K562 (cell line): ENCODE measurements around the gene PLOD1. TPM values are rescaled to one million over a fixed set of nuclear protein-coding genes. Genes with fewer than 3 reads are reported as not detected.

Experiments used
- ARID3A ChIP-seq: IDR thresholded peaks from 2 replicates; pipeline ENCODE4 v1.6.1; 2012; ENCODE audit warnings: low read depth, low read length, improper control_type of control experiment, borderline replicate concordance
- ARID3B ChIP-seq: fragments of 250-450 bp; sonication (Bioruptor Pico); IDR thresholded peaks from 2 replicates; pipeline ENCODE4 v1.4.0; 2020; ENCODE audit warnings: borderline replicate concordance
- CBX5 ChIP-seq: IDR thresholded peaks from 2 replicates; pipeline ENCODE4 v1.6.1; 2014; ENCODE audit warnings: low read depth, borderline replicate concordance
- CUX1 ChIP-seq: fragments of 200-800 bp; sonication (Bioruptor generic); IDR thresholded peaks from 2 replicates; pipeline ENCODE4 v1.6.1; 2016; ENCODE audit warnings: missing genetic modification characterization, missing compliant biosample characterization
- ESRRA ChIP-seq: fragments of 450-650 bp; IDR thresholded peaks from 2 replicates; pipeline ENCODE4 v1.6.1; 2014; ENCODE audit warnings: low read depth, mild to moderate bottlenecking, moderate library complexity, borderline replicate concordance
- LEF1 ChIP-seq: fragments of 450-650 bp; IDR thresholded peaks from 2 replicates; pipeline ENCODE4 v1.6.1; 2016; ENCODE audit warnings: mild to moderate bottlenecking
- NCOA6 ChIP-seq: fragments of 450-650 bp; IDR thresholded peaks from 2 replicates; pipeline ENCODE4 v1.6.1; 2017; ENCODE audit warnings: mild to moderate bottlenecking
- NRF1 ChIP-seq, 2 experiments: fragments of 450-650 bp; IDR thresholded peaks in 1 of 2; conservative IDR thresholded peaks in 1 of 2; 2 replicates each; pipeline ENCODE4 v1.6.1; 2014; ENCODE audit warnings: mild to moderate bottlenecking in 2 of 2
- POU5F1 ChIP-seq: fragments of 150-350 bp; IDR thresholded peaks from 2 replicates; pipeline ENCODE4 v1.6.1; 2014; ENCODE audit warnings: borderline replicate concordance, low read length, low read depth, mild to moderate bottlenecking; ENCODE audit not compliant: partially characterized antibody
- PTTG1 ChIP-seq: fragments of 450-650 bp; IDR thresholded peaks from 2 replicates; pipeline ENCODE4 v1.6.1; 2016; ENCODE audit warnings: low read depth, mild to moderate bottlenecking, missing genetic modification characterization, missing compliant biosample characterization
- SMAD3 ChIP-seq: fragments of 450-650 bp; formaldehyde crosslinking; conservative IDR thresholded peaks from 2 replicates; pipeline ENCODE4 v1.4.0; 2020; ENCODE audit warnings: mild to moderate bottlenecking
- SNRNP70 ChIP-seq: fragments of 200-400 bp; formaldehyde crosslinking; optimal IDR thresholded peaks from 2 replicates; pipeline ENCODE3; 2017; ENCODE audit warnings: low read depth, low read length
- TAF7 ChIP-seq: fragments of 450-650 bp; IDR thresholded peaks from 2 replicates; pipeline ENCODE4 v1.6.1; 2016; ENCODE audit warnings: missing genetic modification characterization, missing compliant biosample characterization
- ZFX ChIP-seq: sonication (generic); formaldehyde crosslinking; IDR thresholded peaks from 2 replicates; pipeline ENCODE4 v1.8.0; 2022; ENCODE audit warnings: mild to moderate bottlenecking, missing genetic modification reagents, moderate library complexity
- ZNF124 ChIP-seq: sonication (generic); formaldehyde crosslinking; IDR thresholded peaks from 2 replicates; pipeline ENCODE4 v1.8.1; 2022; ENCODE audit warnings: missing genetic modification reagents
- ZNF146 ChIP-seq: IDR thresholded peaks from one replicate; pipeline ENCODE4 v1.6.1; 2018; ENCODE audit warnings: missing compliant biosample characterization; ENCODE audit not compliant: unreplicated experiment
- ZNF280B ChIP-seq: fragments of 250-450 bp; sonication (Bioruptor Pico); IDR thresholded peaks from 2 replicates; pipeline ENCODE4 v1.5.1; 2021; ENCODE audit warnings: mild to moderate bottlenecking
- ZNF436 ChIP-seq: fragments of 250-450, 450-650 bp; sonication (Bioruptor Pico); formaldehyde crosslinking; IDR thresholded peaks from 2 replicates; pipeline ENCODE4 v1.7.0; 2020; ENCODE audit warnings: mild to moderate bottlenecking
- ZNF780A ChIP-seq: fragments of 250-450 bp; sonication (Bioruptor Pico); IDR thresholded peaks from 2 replicates; pipeline ENCODE4 v1.5.0; 2021; ENCODE audit warnings: mild to moderate bottlenecking
- polyA plus RNA-seq, 8 experiments: library from polyadenylated mRNA; depleted of rRNA in 4 of 8; stranded (reverse) in 5 of 8; unstranded in 3 of 8; fragments of >200 nt; fragmentation: Nextera tagmentation in 2 of 8; fragmentation: Illumina TruSeq in 1 of 8; extraction: Ambion mirVana in 2 of 8; extraction: Trizol in 1 of 8; gene quantifications; 2 replicates each; pipeline versions ENCODE4 v1.2.1 to v1.2.3, GENCODE V29; 2011 to 2014; ENCODE audit warnings: inconsistent platforms in 1 of 8, missing spikeins in 1 of 8
- total RNA-seq, 7 experiments: library from RNA; depleted of rRNA in 6 of 7; stranded (reverse); fragments of >200 nt in 6 of 7; fragmentation: Illumina TruSeq in 2 of 7; extraction: Trizol in 2 of 7; gene quantifications; 2 replicates each; pipeline versions ENCODE4 v1.2.1 to v1.2.3, GENCODE V29; 2011 to 2021; ENCODE audit warnings: low replicate concordance in 1 of 7

The PLOD1 gene
- total and polyA plus RNA-seq, 9 of the 15 experiments (the other 6 are each of a cell fraction or from before 2014, with no cell fraction given), result 16.6 to 90.8 (median 52.7) TPM

GRCh38 chr1:12005488-12006166 is 71.1 kb downstream of the PLOD1 start (continued):
- TF ChIP-seq ZFX (CRISPR knock-in tag) (no peak), CUX1 (CRISPR knock-in tag) (0 out of 2 replicates have a peak, but pooled peaks have one; percentile 65), ZNF146 (CRISPR knock-in tag) (no peak), ARID3B (CRISPR knock-in tag) (no peak), ZNF124 (CRISPR knock-in tag) (no peak), ZNF280B (no peak), PTTG1 (no peak), ESRRA (no peak), TAF7 (tag) (no peak), SNRNP70 (no peak), ARID3A (no peak), CBX5 (no peak), ZNF780A (CRISPR knock-in tag) (no peak), ZNF436 (CRISPR knock-in tag) (no peak), LEF1 (peak; percentile 67; the same call in 1 of the 2 replicates), NCOA6 (no peak), POU5F1 (no peak), SMAD3 (no peak), NRF1 (conservative IDR thresholded peaks at IDR 0.05 in 1 of 2, IDR thresholded peaks at IDR 0.05 in 1 of 2) (peak; percentile 26 to 43; a peak in 3 of 4 replicates)
